Neural progenitor cell (in vitro differentiated cells): ENCODE results near the gene ALKBH4.

Experiments used
- EZH2phosphoT487 ChIP-seq: fragments of 200-600 bp; sonication (generic); IDR thresholded peaks from 2 replicates; pipeline ENCODE4 v1.6.1; 2017; ENCODE audit warnings: antibody characterized with exemption
- TF ChIP-seq, protein P1 (sequence below): fragments of 200-600 bp; sonication (generic); IDR thresholded peaks from 2 replicates; pipeline ENCODE4 v1.5.1; 2017; ENCODE audit warnings: antibody characterized with exemption, mild to moderate bottlenecking

DNA sequence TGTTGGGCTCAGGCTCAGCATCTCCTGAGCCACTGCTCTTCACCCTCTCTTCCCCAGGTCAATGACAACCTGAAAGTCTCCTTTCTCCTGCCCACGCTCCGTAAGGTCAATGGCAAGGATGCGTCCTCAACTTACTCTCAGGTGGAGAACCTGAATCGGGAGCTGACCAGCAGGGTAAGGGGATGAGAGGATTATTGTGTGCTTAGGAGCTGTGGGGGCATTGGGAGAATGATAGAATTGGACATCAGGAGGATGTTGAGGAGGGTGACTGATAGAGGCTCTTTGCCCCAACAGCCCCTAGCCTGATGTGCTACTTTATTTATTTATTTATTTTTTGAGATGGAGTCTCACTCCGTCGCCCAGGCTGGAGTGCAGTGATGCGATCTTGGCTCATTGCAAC, 1.4 kb upstream of the ALKBH4 start:
- TF ChIP-seq, protein P1, sequence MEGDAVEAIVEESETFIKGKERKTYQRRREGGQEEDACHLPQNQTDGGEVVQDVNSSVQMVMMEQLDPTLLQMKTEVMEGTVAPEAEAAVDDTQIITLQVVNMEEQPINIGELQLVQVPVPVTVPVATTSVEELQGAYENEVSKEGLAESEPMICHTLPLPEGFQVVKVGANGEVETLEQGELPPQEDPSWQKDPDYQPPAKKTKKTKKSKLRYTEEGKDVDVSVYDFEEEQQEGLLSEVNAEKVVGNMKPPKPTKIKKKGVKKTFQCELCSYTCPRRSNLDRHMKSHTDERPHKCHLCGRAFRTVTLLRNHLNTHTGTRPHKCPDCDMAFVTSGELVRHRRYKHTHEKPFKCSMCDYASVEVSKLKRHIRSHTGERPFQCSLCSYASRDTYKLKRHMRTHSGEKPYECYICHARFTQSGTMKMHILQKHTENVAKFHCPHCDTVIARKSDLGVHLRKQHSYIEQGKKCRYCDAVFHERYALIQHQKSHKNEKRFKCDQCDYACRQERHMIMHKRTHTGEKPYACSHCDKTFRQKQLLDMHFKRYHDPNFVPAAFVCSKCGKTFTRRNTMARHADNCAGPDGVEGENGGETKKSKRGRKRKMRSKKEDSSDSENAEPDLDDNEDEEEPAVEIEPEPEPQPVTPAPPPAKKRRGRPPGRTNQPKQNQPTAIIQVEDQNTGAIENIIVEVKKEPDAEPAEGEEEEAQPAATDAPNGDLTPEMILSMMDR: no peak
- no peak for TF ChIP-seq EZH2phosphoT487
